WTC11 (cell line): Measurements from ENCODE around the gene CAMTA1.

ENCODE experiments used
- CDX4 ChIP-seq: fragments of 250-450 bp; sonication (Bioruptor Pico); IDR thresholded peaks from 2 replicates; pipeline ENCODE4 v1.9.0; 2021; ENCODE audit warnings: moderate library complexity, mild to moderate bottlenecking, inconsistent platforms, borderline replicate concordance
- CTCF ChIP-seq: fragments of 200-600 bp; IDR thresholded peaks from 2 replicates; pipeline ENCODE4 v1.8.0; 2022; ENCODE audit warnings: antibody characterized with exemption
- MLX ChIP-seq: sonication (generic); formaldehyde crosslinking; IDR thresholded peaks from 2 replicates; pipeline ENCODE4 v1.8.1; 2023; ENCODE audit warnings: mild to moderate bottlenecking, missing genetic modification reagents, moderate library complexity
- PREB ChIP-seq: sonication (generic); formaldehyde crosslinking; IDR thresholded peaks from 2 replicates; pipeline ENCODE4 v1.8.1; 2022; ENCODE audit warnings: mild to moderate bottlenecking, missing genetic modification reagents, moderate library complexity, borderline replicate concordance
- USF2 ChIP-seq: sonication (generic); formaldehyde crosslinking; IDR thresholded peaks from 2 replicates; pipeline ENCODE4 v1.8.1; 2023; ENCODE audit warnings: mild to moderate bottlenecking, missing genetic modification reagents, moderate library complexity
- ZNF138 ChIP-seq: sonication (generic); formaldehyde crosslinking; conservative IDR thresholded peaks from 2 replicates; pipeline ENCODE4 v1.8.1; 2022; ENCODE audit warnings: mild to moderate bottlenecking, moderate library complexity, missing genetic modification reagents

GRCh38 chr1:7430047-7430608 is 644.9 kb downstream of the CAMTA1 start:
- no peak for TF ChIP-seq CTCF
- TF ChIP-seq ZNF138 (CRISPR knock-in tag) = no peak
- no peak for TF ChIP-seq MLX (CRISPR knock-in tag)
- TF ChIP-seq USF2 (CRISPR knock-in tag) = no peak
- no peak for TF ChIP-seq CDX4 (CRISPR knock-in tag)
- no peak for TF ChIP-seq PREB (CRISPR knock-in tag)
